ENCODE results near the gene LRRC3B. TPM values are rescaled to one million over a fixed set of nuclear protein-coding genes. Genes with fewer than 3 reads are reported as not detected.

LRRC3B gene
- polyA plus RNA-seq, 3 donors = not detected

DNA sequence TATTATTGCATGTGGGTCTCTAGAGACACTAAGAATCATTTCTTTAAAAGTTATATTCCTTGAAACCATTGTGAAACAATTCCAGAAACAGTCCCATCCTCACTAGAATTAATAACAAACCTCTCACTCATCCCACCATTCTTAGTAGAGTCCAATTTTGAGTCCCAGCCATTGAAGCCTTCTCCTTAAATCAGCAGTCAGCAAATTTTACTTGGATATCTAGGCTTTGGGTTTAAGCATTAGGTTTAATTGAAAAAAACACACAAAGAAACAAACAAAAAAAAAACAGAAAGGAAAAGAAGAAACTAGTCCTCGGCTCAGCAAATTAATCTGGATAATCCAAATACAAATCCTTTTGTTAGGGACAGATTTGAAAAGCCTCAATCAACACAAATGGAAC lies 109.3 kb downstream of the LRRC3B start:
- TF ChIP-seq, protein P1, sequence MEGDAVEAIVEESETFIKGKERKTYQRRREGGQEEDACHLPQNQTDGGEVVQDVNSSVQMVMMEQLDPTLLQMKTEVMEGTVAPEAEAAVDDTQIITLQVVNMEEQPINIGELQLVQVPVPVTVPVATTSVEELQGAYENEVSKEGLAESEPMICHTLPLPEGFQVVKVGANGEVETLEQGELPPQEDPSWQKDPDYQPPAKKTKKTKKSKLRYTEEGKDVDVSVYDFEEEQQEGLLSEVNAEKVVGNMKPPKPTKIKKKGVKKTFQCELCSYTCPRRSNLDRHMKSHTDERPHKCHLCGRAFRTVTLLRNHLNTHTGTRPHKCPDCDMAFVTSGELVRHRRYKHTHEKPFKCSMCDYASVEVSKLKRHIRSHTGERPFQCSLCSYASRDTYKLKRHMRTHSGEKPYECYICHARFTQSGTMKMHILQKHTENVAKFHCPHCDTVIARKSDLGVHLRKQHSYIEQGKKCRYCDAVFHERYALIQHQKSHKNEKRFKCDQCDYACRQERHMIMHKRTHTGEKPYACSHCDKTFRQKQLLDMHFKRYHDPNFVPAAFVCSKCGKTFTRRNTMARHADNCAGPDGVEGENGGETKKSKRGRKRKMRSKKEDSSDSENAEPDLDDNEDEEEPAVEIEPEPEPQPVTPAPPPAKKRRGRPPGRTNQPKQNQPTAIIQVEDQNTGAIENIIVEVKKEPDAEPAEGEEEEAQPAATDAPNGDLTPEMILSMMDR (IDR thresholded peaks at IDR 0.05) = no peak
- Histone ChIP-seq H3K4me1 (ENCODE audit: control insufficient read depth in 1 of 2, insufficient read depth in 2 of 2, low read length in 2 of 2) (no peaks in the 10 kb centered on the region), H3K9me3 (replicated peaks in 1 of 2; ENCODE audit: control insufficient read depth in 1 of 2, insufficient read depth in 1 of 2, low read length in 2 of 2) (no peaks in the 10 kb centered on the region), H3K27ac (ENCODE audit: low read depth in 1 of 2, low read length in 2 of 2) (no peak overlapping the region), H2AFZ (ENCODE audit: insufficient read depth, low read depth, low read length, poor library complexity, severe bottlenecking) (no peak overlapping the region), H3K9ac (ENCODE audit: insufficient read depth, low read length, poor library complexity, severe bottlenecking) (no peak overlapping the region), H3K79me2 (ENCODE audit: insufficient read depth, low read length) (no peaks in the 10 kb centered on the region), H4K20me1 (ENCODE audit: insufficient read depth, low read length) (no peaks in the 10 kb centered on the region), H3K36me3 (replicated peaks in 1 of 2; ENCODE audit: control insufficient read depth in 1 of 2, insufficient read depth in 2 of 2, low read length in 2 of 2) (no peaks in the 10 kb centered on the region), H3K4me2 (replicated peaks; ENCODE audit: extremely low read depth, low read length, poor library complexity, severe bottlenecking) (no peak overlapping the region), H3K4me3 (replicated peaks in 1 of 3; ENCODE audit: low read depth in 2 of 3, low read length in 3 of 3) (no peak overlapping the region), H3K27me3 (ENCODE audit: control insufficient read depth in 2 of 2, insufficient read depth in 2 of 2, low read length in 2 of 2) (no peaks in the 10 kb centered on the region)
- H3K36me3 Mint-ChIP-seq = no peaks in the 10 kb centered on the region
- no CpG with 5 or more reads among the region's 1 CpG for WGBS (ENCODE audit: insufficient coverage)
- H3K4me3 Mint-ChIP-seq = no peak overlapping the region
- no peak overlapping the region for H3K27ac Mint-ChIP-seq
- H3K4me1 Mint-ChIP-seq = no peaks in the 10 kb centered on the region
- H3K9me3 Mint-ChIP-seq = peaks cover 0 to 6% (median 2%) of the 10 kb centered on the region in 7 donors
- intact Hi-C loops (cut with micrococcal nuclease) = no loop called here
- H3K27me3 Mint-ChIP-seq (ENCODE audit: low read depth in 3 of 3) = peaks cover 0 to 1% (median 0%) of the 10 kb centered on the region in 3 donors
- DNase-seq = no peak

- WGBS (ENCODE audit: insufficient coverage) = 90% methylated on average over 2 of the region's 2 CpGs
- Mint-ChIP-seq H3K36me3 (no peaks in the 10 kb centered on the region), H3K4me3 (no peak overlapping the region), H3K9me3 (peaks cover 3 to 15% (median 6%) of the 10 kb centered on the region in 7 donors), H3K4me1 (no peaks in the 10 kb centered on the region), H3K27me3 (ENCODE audit: low read depth in 3 of 3) (peaks cover 0 to 1% (median 0%) of the 10 kb centered on the region in 3 donors), H3K27ac (no peak overlapping the region)
- Histone ChIP-seq H3K36me3 (replicated peaks in 1 of 2; ENCODE audit: control insufficient read depth in 1 of 2, insufficient read depth in 2 of 2, low read length in 2 of 2) (no peaks in the 10 kb centered on the region), H2AFZ (ENCODE audit: insufficient read depth, low read depth, low read length, poor library complexity, severe bottlenecking) (no peak overlapping the region), H3K27me3 (ENCODE audit: control insufficient read depth in 2 of 2, insufficient read depth in 2 of 2, low read length in 2 of 2) (no peaks in the 10 kb centered on the region), H3K9me3 (replicated peaks in 1 of 2; ENCODE audit: control insufficient read depth in 1 of 2, insufficient read depth in 1 of 2, low read length in 2 of 2) (peaks cover 4 to 24% of the 10 kb centered on the region in 2 donors), H3K79me2 (ENCODE audit: insufficient read depth, low read length) (no peaks in the 10 kb centered on the region), H4K20me1 (ENCODE audit: insufficient read depth, low read length) (no peaks in the 10 kb centered on the region), H3K4me1 (ENCODE audit: control insufficient read depth in 1 of 2, insufficient read depth in 2 of 2, low read length in 2 of 2) (no peaks in the 10 kb centered on the region), H3K4me2 (replicated peaks; ENCODE audit: extremely low read depth, low read length, poor library complexity, severe bottlenecking) (no peak overlapping the region), H3K27ac (ENCODE audit: low read depth in 1 of 2, low read length in 2 of 2) (no peak overlapping the region), H3K4me3 (replicated peaks in 1 of 3; ENCODE audit: low read depth in 2 of 3, low read length in 3 of 3) (no peak overlapping the region), H3K9ac (ENCODE audit: insufficient read depth, low read length, poor library complexity, severe bottlenecking) (no peak overlapping the region)
- intact Hi-C loops (cut with micrococcal nuclease) = no loop called here
- no peak for DNase-seq
- TF ChIP-seq, protein P1 (IDR thresholded peaks at IDR 0.05) = no peak
These were observed 127.7 kb downstream of the LRRC3B start for GRCh38 chr3:26750263-26750662.
